ENCODE data around the gene ZNHIT2.
A peak's percentile ranks its signal among the peaks of the same experiment; 100 is the strongest.
"Not testable (repeated sequence)": the region's sequence is repeated elsewhere in the genome, so short reads cannot be mapped to it uniquely, and the experiment has no call there.

ZNHIT2 gene

GRCh38 chr11:65117206-65118096 is at the start of gene ZNHIT2:
Gene ZNHIT2, minus strand, starts transcription at chr11:65117701. Its CDS starts 48 bp downstream, at chr11:65117653.
- peak; percentile 86 for ATAC-seq
- peak within 1 kb of the TSS; percentile 90 for H3K4me3 Mint-ChIP-seq
- peaks cover 74% of the 10 kb centered on the region for H3K4me1 Mint-ChIP-seq
- H3K27me3 Mint-ChIP-seq: no peaks in the 10 kb centered on the region
- H3K27ac Mint-ChIP-seq: peak within 1 kb of the TSS; percentile 100
- no peaks in the 10 kb centered on the region for H3K9me3 Mint-ChIP-seq
- peaks cover 42% of the 10 kb centered on the region for H3K36me3 Mint-ChIP-seq

- ATAC-seq: no peak
- H3K4me1 Mint-ChIP-seq: peaks cover 15% of the 10 kb centered on the region
- H3K36me3 Mint-ChIP-seq: peaks cover 5% of the 10 kb centered on the region
- H3K27ac Mint-ChIP-seq: no peak overlapping the region
- H3K9me3 Mint-ChIP-seq: no peaks in the 10 kb centered on the region
- H3K27me3 Mint-ChIP-seq: no peaks in the 10 kb centered on the region
- no peak overlapping the region for H3K4me3 Mint-ChIP-seq
Observed at GRCh38 chr11:65166893-65167292, 49.4 kb upstream of the ZNHIT2 start.

GRCh38 chr11:65165410-65166317 is 48.2 kb upstream of the ZNHIT2 start:
- Mint-ChIP-seq H3K27ac (no peak overlapping the region), H3K9me3 (no peaks in the 10 kb centered on the region), H3K4me3 (no peak overlapping the region), H3K4me1 (peaks cover 15% of the 10 kb centered on the region), H3K36me3 (peaks cover 5% of the 10 kb centered on the region), H3K27me3 (no peaks in the 10 kb centered on the region)
- ATAC-seq: no peak

GRCh38 chr11:65163684-65164083 is 46.2 kb upstream of the ZNHIT2 start:
- Mint-ChIP-seq H3K9me3 (no peaks in the 10 kb centered on the region), H3K4me3 (no peak overlapping the region), H3K27me3 (no peaks in the 10 kb centered on the region), H3K36me3 (no peaks in the 10 kb centered on the region), H3K27ac (no peak overlapping the region), H3K4me1 (peaks cover 12% of the 10 kb centered on the region)
- no peak for ATAC-seq

GRCh38 chr11:65160643-65161042 is 43.1 kb upstream of the ZNHIT2 start:
- no peak for ATAC-seq
- H3K27me3 Mint-ChIP-seq: no peaks in the 10 kb centered on the region
- H3K4me1 Mint-ChIP-seq: peaks cover 7% of the 10 kb centered on the region
- no peaks in the 10 kb centered on the region for H3K36me3 Mint-ChIP-seq
- H3K4me3 Mint-ChIP-seq: no peak overlapping the region
- H3K9me3 Mint-ChIP-seq: no peaks in the 10 kb centered on the region
- H3K27ac Mint-ChIP-seq: no peak overlapping the region

GRCh38 chr11:65159012-65159411 is 41.5 kb upstream of the ZNHIT2 start:
- Mint-ChIP-seq H3K9me3 (no peaks in the 10 kb centered on the region), H3K36me3 (no peaks in the 10 kb centered on the region), H3K27ac (no peak overlapping the region), H3K4me1 (peaks cover 7% of the 10 kb centered on the region), H3K4me3 (no peak overlapping the region), H3K27me3 (no peaks in the 10 kb centered on the region)
- ATAC-seq: no peak

GRCh38 chr11:65157336-65157735 is 39.8 kb upstream of the ZNHIT2 start:
- Mint-ChIP-seq H3K4me1 (peaks cover 14% of the 10 kb centered on the region), H3K36me3 (no peaks in the 10 kb centered on the region), H3K27me3 (no peaks in the 10 kb centered on the region), H3K9me3 (no peaks in the 10 kb centered on the region), H3K4me3 (no peak overlapping the region), H3K27ac (no peak overlapping the region)
- ATAC-seq: no peak

GRCh38 chr11:65156926-65157325 is 39.4 kb upstream of the ZNHIT2 start:
- ATAC-seq: no peak
- Mint-ChIP-seq H3K27me3 (no peaks in the 10 kb centered on the region), H3K9me3 (no peaks in the 10 kb centered on the region), H3K4me1 (peaks cover 18% of the 10 kb centered on the region), H3K36me3 (no peaks in the 10 kb centered on the region), H3K27ac (no peak overlapping the region), H3K4me3 (no peak overlapping the region)

GRCh38 chr11:65156256-65156655 is 38.8 kb upstream of the ZNHIT2 start:
- Mint-ChIP-seq H3K4me3 (no peak overlapping the region), H3K4me1 (peaks cover 24% of the 10 kb centered on the region), H3K27me3 (no peaks in the 10 kb centered on the region), H3K27ac (no peak overlapping the region), H3K9me3 (no peaks in the 10 kb centered on the region), H3K36me3 (no peaks in the 10 kb centered on the region)
- no peak for ATAC-seq

GRCh38 chr11:65152122-65152521 is 34.6 kb upstream of the ZNHIT2 start:
- Mint-ChIP-seq H3K27ac (peak overlapping the region; percentile 81), H3K27me3 (no peaks in the 10 kb centered on the region), H3K9me3 (no peaks in the 10 kb centered on the region), H3K36me3 (no peaks in the 10 kb centered on the region), H3K4me3 (peak overlapping the region; percentile 42), H3K4me1 (peaks cover 26% of the 10 kb centered on the region)
- ATAC-seq: peak; percentile 12

- no peak overlapping the region for H3K4me3 Mint-ChIP-seq
- ATAC-seq: no peak
- no peaks in the 10 kb centered on the region for H3K9me3 Mint-ChIP-seq
- no peaks in the 10 kb centered on the region for H3K27me3 Mint-ChIP-seq
- H3K27ac Mint-ChIP-seq: peak overlapping the region; percentile 81
- no peaks in the 10 kb centered on the region for H3K36me3 Mint-ChIP-seq
- H3K4me1 Mint-ChIP-seq: peaks cover 28% of the 10 kb centered on the region
Observed at GRCh38 chr11:65151331-65151899, 33.9 kb upstream of the ZNHIT2 start.

- H3K4me3 Mint-ChIP-seq: no peak overlapping the region
- H3K9me3 Mint-ChIP-seq: no peaks in the 10 kb centered on the region
- H3K27ac Mint-ChIP-seq: peak overlapping the region; percentile 81
- peaks cover 35% of the 10 kb centered on the region for H3K4me1 Mint-ChIP-seq
- ATAC-seq: peak; percentile 48
- H3K27me3 Mint-ChIP-seq: no peaks in the 10 kb centered on the region
- no peaks in the 10 kb centered on the region for H3K36me3 Mint-ChIP-seq
Observed at GRCh38 chr11:65150509-65151299, 33.2 kb upstream of the ZNHIT2 start.

- H3K27ac Mint-ChIP-seq, H3K4me3 Mint-ChIP-seq, H3K9me3 Mint-ChIP-seq, H3K27me3 Mint-ChIP-seq, ATAC-seq, H3K36me3 Mint-ChIP-seq: not testable (repeated sequence)
- H3K4me1 Mint-ChIP-seq: peaks cover 39% of the 10 kb centered on the region
Observed at GRCh38 chr11:65150131-65150508, 32.6 kb upstream of the ZNHIT2 start.

GRCh38 chr11:65148657-65149056 is 31.2 kb upstream of the ZNHIT2 start:
- ATAC-seq: no peak
- no peak overlapping the region for H3K4me3 Mint-ChIP-seq

More at GRCh38 chr11:65148657-65149056, 31.2 kb upstream of the ZNHIT2 start:
- Mint-ChIP-seq H3K9me3 (no peaks in the 10 kb centered on the region), H3K27me3 (no peaks in the 10 kb centered on the region), H3K27ac (no peak overlapping the region), H3K36me3 (no peaks in the 10 kb centered on the region), H3K4me1 (peaks cover 39% of the 10 kb centered on the region)
